ENCODE data around the gene CMTM8. TPM values are rescaled to one million over a fixed set of nuclear protein-coding genes. Genes with fewer than 3 reads are reported as not detected.

Gene CMTM8
- total RNA-seq, 4 donors from 2014 or later, result 1.4 to 4.1 (median 2.9) TPM

DNA sequence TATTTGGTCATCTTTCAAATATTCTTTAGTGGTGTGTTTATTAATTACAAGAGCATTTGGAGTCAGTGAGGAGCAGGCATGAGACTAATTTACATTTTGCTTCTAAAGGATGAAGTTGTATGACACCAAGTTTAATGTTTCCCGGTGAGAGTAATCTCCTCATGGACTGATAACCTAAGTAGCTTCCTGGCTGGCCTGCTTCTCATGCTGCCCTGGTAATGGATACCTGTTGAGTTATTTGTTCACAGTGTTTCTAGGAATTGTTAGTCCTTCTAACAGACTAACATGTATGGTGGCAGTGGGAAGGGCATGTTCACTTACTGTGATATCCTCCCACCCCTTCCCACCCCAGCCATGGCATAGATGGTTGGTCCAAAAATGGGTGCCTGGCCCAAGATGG is 83.8 kb downstream of the CMTM8 start:
- Histone ChIP-seq H3K27me3 (no peaks in the 10 kb centered on the region), H3K4me3 (no peak overlapping the region), H3K4me1 (no peaks in the 10 kb centered on the region), H3K36me3 (no peaks in the 10 kb centered on the region), H3K27ac (no peak overlapping the region), H3K9me3 (no peaks in the 10 kb centered on the region)
- intact Hi-C loops (cut with DNase I; ENCODE audit: low total_unique reads) (no loop called here), in situ Hi-C loops (cut with MboI; ENCODE audit: low sequenced_read_pairs in 4 of 4) (no loop called here)
- DNase-seq, result no peak
- no peak for ATAC-seq
- TF ChIP-seq, protein P1, sequence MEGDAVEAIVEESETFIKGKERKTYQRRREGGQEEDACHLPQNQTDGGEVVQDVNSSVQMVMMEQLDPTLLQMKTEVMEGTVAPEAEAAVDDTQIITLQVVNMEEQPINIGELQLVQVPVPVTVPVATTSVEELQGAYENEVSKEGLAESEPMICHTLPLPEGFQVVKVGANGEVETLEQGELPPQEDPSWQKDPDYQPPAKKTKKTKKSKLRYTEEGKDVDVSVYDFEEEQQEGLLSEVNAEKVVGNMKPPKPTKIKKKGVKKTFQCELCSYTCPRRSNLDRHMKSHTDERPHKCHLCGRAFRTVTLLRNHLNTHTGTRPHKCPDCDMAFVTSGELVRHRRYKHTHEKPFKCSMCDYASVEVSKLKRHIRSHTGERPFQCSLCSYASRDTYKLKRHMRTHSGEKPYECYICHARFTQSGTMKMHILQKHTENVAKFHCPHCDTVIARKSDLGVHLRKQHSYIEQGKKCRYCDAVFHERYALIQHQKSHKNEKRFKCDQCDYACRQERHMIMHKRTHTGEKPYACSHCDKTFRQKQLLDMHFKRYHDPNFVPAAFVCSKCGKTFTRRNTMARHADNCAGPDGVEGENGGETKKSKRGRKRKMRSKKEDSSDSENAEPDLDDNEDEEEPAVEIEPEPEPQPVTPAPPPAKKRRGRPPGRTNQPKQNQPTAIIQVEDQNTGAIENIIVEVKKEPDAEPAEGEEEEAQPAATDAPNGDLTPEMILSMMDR (IDR thresholded peaks at IDR 0.05 in 4 of 5, conservative IDR thresholded peaks at IDR 0.05 in 1 of 5), result no peak
- TF ChIP-seq POLR2A (IDR thresholded peaks at IDR 0.05), result no peak

DNA sequence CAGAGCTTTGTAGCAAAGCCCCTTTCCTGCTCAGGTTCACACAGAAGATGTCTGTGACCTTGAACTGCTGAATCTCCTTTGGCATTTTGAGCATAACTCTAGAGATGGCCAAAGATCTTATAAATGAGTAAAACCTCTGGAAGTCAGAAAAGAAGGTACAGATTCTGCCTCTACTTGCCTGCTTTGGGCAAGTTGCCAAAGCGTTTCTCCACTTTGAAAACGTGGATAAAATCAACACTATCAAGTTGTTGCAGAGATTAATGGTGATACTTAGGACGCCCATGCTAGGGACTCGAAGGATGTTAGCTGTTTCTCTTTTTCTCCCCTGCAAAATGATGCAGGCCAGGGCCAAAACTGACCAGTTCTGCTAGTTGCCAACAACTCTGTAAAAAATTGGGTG is 85.1 kb downstream of the CMTM8 start:
- DNase-seq (no peak), ATAC-seq (no peak)
- H3K9me3 ChIP-seq, result no peaks in the 10 kb centered on the region
- H3K36me3 ChIP-seq, result no peaks in the 10 kb centered on the region
- TF ChIP-seq, protein P1 (IDR thresholded peaks at IDR 0.05 in 4 of 5, conservative IDR thresholded peaks at IDR 0.05 in 1 of 5), result no peak
- no peak for TF ChIP-seq POLR2A (IDR thresholded peaks at IDR 0.05)
- no peak overlapping the region for H3K4me3 ChIP-seq
- in situ Hi-C loops (cut with MboI; ENCODE audit: low sequenced_read_pairs in 4 of 4), result no loop called here
- H3K27me3 ChIP-seq, result no peaks in the 10 kb centered on the region
- no peaks in the 10 kb centered on the region for H3K4me1 ChIP-seq
- intact Hi-C loops (cut with DNase I; ENCODE audit: low total_unique reads), result no loop called here
- no peak overlapping the region for H3K27ac ChIP-seq

DNA sequence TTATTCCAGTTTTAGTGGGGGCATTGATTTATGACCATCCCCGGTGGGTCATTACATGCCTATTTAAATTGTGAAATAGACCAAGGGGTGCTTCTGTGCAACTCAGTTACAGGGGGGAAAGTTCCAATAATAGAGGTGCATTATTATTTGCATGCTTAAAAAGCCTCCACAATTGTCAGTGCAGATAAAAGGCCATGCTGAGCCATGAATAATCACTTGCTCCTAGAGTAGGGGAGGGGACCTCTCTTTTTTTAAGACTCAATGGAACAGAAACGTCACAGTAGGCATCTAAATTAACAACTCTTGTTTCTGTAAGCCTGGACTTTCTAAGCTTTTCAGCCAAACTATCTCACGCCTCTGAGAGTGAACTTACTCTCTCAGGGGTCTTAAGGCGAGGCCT is 86.7 kb downstream of the CMTM8 start:
- TF ChIP-seq, protein P1 (IDR thresholded peaks at IDR 0.05 in 4 of 5, conservative IDR thresholded peaks at IDR 0.05 in 1 of 5), result no peak
- no peak for TF ChIP-seq POLR2A (IDR thresholded peaks at IDR 0.05)
- Histone ChIP-seq H3K4me3 (no peak overlapping the region), H3K36me3 (no peaks in the 10 kb centered on the region), H3K27me3 (no peaks in the 10 kb centered on the region), H3K27ac (no peak overlapping the region), H3K9me3 (no peaks in the 10 kb centered on the region), H3K4me1 (no peaks in the 10 kb centered on the region)
- ATAC-seq, result no peak
- DNase-seq, result no peak
- in situ Hi-C loops (cut with MboI; ENCODE audit: low sequenced_read_pairs in 4 of 4), result no loop called here
- intact Hi-C loops (cut with DNase I; ENCODE audit: low total_unique reads), result no loop called here

DNA sequence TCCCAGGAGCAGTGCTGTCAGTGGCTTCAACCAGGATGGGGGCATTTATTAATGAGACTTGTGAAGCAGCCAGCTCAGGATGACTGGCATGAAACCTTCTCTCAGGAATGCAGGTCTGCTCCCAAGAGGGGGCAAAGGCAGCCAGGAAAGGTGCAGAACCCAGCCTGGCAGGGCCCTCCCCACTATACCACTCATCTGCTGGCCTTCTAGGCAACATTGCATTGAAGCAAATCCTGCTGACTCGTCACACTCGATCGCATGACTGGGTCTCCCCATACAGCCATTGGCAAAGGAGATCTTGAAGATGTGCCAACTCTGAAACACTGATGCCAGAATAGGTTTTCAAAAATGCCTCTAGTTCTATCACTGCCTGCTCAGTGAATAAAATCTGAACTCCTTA is 87.4 kb downstream of the CMTM8 start:
- Histone ChIP-seq H3K9me3 (no peaks in the 10 kb centered on the region), H3K4me3 (no peak overlapping the region), H3K27me3 (no peaks in the 10 kb centered on the region), H3K36me3 (no peaks in the 10 kb centered on the region), H3K4me1 (no peaks in the 10 kb centered on the region), H3K27ac (no peak overlapping the region)
- TF ChIP-seq, protein P1 (IDR thresholded peaks at IDR 0.05 in 4 of 5, conservative IDR thresholded peaks at IDR 0.05 in 1 of 5), result no peak
- TF ChIP-seq POLR2A (IDR thresholded peaks at IDR 0.05), result no peak
- in situ Hi-C loops (cut with MboI; ENCODE audit: low sequenced_read_pairs in 4 of 4), result no loop called here
- intact Hi-C loops (cut with DNase I; ENCODE audit: low total_unique reads), result no loop called here
- DNase-seq (no peak), ATAC-seq (no peak)

DNA sequence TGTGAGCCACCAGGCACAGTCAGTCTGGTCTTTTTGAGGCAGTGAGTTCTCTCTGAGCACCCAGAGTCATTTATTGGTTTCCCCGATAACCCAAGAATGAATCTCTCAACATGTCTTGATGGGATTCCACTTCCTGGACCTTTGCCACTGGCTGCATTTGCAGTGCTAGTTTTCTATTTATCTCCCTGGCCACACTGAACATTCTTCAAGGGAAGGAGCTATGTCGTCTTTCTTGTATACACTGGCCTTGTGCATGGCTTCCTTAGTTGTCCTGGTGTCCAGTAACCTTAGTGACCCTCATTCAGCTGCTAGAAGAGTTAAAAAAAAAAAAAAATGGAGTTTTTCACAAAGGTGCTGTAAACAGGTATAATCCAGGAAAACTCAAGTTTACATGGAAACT is 88.3 kb downstream of the CMTM8 start:
- Histone ChIP-seq H3K4me3 (no peak overlapping the region), H3K36me3 (no peaks in the 10 kb centered on the region), H3K27me3 (no peaks in the 10 kb centered on the region), H3K4me1 (no peaks in the 10 kb centered on the region), H3K27ac (no peak overlapping the region), H3K9me3 (no peaks in the 10 kb centered on the region)
- in situ Hi-C loops (cut with MboI; ENCODE audit: low sequenced_read_pairs in 4 of 4) (no loop called here), intact Hi-C loops (cut with DNase I; ENCODE audit: low total_unique reads) (no loop called here)
- DNase-seq (no peak), ATAC-seq (no peak)
- TF ChIP-seq, protein P1 (IDR thresholded peaks at IDR 0.05 in 4 of 5, conservative IDR thresholded peaks at IDR 0.05 in 1 of 5), result no peak
- no peak for TF ChIP-seq POLR2A (IDR thresholded peaks at IDR 0.05)
